Measurements from ENCODE around the gene EZH2.

The EZH2 gene

DNA sequence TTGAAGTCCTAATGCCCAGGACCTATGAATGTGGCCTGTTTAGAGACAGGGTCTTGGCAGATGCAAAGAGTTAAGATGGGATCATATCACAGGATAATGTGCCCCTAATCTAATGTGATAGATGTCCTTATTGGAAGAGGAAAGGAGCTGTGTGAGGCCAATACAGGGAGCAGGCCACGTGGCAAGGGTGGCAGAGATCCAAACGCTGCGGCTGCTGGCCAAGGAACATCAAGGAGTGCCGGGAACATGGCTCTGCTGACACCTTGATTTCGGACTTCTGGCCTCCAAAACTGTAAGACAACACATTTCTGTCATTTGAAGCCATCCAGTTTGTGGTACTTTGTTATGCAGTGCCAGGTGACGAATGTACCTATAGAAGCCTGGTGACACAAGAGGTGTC is 37.7 kb upstream of the EZH2 start:
- TF ChIP-seq, protein P1, sequence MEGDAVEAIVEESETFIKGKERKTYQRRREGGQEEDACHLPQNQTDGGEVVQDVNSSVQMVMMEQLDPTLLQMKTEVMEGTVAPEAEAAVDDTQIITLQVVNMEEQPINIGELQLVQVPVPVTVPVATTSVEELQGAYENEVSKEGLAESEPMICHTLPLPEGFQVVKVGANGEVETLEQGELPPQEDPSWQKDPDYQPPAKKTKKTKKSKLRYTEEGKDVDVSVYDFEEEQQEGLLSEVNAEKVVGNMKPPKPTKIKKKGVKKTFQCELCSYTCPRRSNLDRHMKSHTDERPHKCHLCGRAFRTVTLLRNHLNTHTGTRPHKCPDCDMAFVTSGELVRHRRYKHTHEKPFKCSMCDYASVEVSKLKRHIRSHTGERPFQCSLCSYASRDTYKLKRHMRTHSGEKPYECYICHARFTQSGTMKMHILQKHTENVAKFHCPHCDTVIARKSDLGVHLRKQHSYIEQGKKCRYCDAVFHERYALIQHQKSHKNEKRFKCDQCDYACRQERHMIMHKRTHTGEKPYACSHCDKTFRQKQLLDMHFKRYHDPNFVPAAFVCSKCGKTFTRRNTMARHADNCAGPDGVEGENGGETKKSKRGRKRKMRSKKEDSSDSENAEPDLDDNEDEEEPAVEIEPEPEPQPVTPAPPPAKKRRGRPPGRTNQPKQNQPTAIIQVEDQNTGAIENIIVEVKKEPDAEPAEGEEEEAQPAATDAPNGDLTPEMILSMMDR (IDR thresholded peaks at IDR 0.05; ENCODE audit: low read depth, low read length), result no peak
- no peak for DNase-seq (ENCODE audit: extremely low read depth, low read depth)

DNA sequence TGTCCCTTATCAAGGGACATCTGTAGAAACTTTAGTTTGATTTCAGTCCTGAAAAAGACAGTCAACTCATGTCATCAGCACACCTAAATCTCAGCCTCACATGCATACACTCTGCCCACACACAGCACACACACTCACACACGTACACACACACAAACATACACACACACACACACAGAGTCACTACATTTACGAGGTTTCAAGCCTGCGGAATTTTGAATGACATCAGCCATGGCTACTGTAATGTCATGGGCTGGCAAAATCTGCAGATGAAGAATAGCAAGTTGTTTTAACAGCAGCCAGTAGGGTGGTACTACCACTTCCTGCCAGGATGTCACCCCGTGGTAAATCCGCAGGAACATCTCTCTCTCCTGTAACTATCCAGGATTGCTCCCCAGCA is 37.1 kb upstream of the EZH2 start:
- DNase-seq (ENCODE audit: extremely low read depth, low read depth), result no peak
- TF ChIP-seq, protein P1 (IDR thresholded peaks at IDR 0.05; ENCODE audit: low read depth, low read length), result no peak

DNA sequence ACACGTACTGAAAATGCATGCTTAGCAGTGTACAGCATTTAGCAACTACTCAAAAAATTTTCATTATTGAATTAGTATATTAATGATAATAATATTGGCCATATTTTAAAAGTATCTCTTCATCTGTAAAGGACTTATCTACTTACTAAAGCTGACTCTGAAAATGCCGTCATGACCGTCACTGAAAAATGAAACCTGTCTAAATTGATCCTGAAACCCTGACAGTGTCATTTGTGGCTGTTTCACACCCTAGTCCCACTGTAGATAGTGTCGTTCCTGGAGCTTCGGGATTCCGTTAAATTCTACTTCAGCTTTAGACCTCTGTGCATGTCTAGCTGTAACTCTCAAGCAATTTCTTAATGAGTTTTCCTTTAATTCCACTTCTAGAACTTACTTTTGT is 35.8 kb upstream of the EZH2 start:
- TF ChIP-seq, protein P1 (IDR thresholded peaks at IDR 0.05; ENCODE audit: low read depth, low read length), result no peak
- no peak for DNase-seq (ENCODE audit: extremely low read depth, low read depth)

DNA sequence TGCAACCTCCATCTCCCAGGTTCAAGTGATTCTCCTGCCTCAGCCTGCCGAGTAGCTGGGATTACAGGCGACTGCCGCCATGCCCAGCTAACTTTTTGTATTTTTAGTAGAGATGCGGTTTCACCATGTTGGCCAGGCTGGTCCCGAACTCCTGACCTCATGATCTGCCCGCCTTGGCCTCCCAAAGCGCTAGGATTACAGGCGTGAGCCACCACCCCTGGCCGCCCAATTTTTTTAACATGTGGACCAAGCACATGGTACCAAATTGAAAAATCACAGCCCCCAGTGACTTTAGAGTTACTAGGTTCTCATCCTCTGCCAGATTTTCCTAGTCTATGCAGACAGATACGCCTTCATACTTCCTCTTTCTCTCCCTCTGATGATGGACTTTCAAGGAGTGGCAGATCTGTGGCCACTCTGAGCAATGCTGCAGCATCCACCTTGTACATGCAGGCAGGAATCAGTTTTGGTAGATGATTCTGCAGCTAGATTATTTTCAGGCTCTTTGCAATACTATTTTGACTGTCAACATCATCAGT is 34.0 kb upstream of the EZH2 start:
- TF ChIP-seq, protein P1 (IDR thresholded peaks at IDR 0.05; ENCODE audit: low read depth, low read length), result no peak
- no peak for DNase-seq (ENCODE audit: extremely low read depth, low read depth)

DNA sequence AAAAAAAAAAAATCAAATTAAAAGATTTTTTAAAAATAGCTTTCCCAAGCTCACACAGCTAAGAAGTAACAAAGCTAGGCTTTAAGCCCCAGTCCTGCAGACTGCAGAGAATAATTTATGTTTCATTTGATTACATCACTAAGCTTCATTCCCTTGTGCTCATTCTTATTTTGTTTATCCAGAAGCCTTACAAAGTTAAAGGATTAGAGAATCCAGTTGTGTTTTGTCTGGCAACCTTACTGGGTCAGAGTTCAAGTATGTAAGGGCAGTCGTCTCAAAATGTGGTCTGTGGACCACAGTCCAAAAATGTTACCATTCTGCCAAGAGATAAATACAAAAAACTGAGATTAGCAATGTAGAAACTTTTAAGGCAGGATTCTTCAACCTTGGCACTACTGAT is 32.1 kb upstream of the EZH2 start:
- TF ChIP-seq, protein P1 (IDR thresholded peaks at IDR 0.05; ENCODE audit: low read depth, low read length), result no peak
- DNase-seq (ENCODE audit: extremely low read depth, low read depth), result peak; percentile 36

DNA sequence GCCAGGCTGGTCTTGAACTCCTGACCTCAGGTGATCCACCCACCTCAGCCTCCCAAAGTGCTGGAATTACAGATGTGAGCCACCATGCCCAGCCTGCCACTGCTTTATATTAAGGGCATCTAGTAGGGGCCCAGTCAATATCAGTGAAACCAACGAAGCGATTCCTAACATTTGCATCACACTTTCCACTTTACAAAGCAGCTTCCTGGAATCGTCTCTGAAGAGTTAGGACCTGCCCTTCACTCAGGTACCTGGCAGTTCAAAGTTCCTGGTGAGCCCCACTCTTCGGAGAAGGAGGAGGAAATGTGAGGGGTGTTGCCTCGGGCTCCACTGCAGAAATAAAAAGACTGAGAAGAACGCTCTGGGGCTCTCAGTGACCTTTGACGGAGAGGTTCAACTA is 31.1 kb upstream of the EZH2 start:
- TF ChIP-seq, protein P1 (IDR thresholded peaks at IDR 0.05; ENCODE audit: low read depth, low read length), result no peak
- DNase-seq (ENCODE audit: extremely low read depth, low read depth), result no peak

DNA sequence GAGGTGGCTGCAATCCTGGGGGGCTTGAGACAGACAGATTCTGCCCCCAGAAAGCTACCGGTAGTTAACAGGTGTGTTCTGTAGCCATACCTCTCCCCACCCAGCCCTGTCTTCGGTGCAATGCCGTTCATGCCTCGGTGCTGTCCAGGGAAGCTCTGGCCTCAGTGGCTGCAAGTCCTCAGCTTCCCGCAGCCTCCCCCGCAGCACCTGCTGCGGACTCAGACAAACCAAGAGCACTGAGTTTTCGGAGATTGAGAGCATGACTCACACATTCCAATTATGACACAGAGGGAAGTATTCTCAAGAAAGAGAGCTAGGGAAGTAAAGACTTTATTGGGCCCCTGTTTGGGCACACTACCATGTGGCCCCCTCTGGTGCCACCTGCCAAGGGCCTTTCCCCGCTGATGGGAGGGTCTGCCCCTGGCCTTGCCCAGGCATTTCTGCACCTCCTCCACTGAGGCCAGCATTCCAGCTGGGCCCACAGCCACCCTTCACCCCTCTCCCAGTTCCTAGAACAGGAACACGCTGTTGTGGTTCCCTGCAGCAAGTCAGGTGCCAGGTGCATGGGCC is 30.2 kb upstream of the EZH2 start:
- DNase-seq (ENCODE audit: extremely low read depth, low read depth), result no peak
- TF ChIP-seq, protein P1 (IDR thresholded peaks at IDR 0.05; ENCODE audit: low read depth, low read length), result no peak
